GM12878 (cell line): ENCODE results near the gene SLC5A1.

Source experiments
- ESRRA ChIP-seq: IDR thresholded peaks from 2 replicates; pipeline ENCODE4 v1.6.1; 2012; ENCODE audit warnings: mild to moderate bottlenecking, low read length, improper control_type of control experiment
- TF ChIP-seq, protein P1 (sequence below), 3 experiments: IDR thresholded peaks in 2 of 3; conservative IDR thresholded peaks in 1 of 3; 2 replicates each; pipeline ENCODE4 v1.5.1; 2011; ENCODE audit warnings: low read depth in 3 of 3, low read length in 3 of 3, mild to moderate bottlenecking in 3 of 3, control low read depth in 2 of 3, moderate library complexity in 2 of 3, inconsistent platforms in 1 of 3, mixed read lengths in 1 of 3; ENCODE audit not compliant: control insufficient read depth in 2 of 3, insufficient read depth in 1 of 3; ENCODE audit errors: extremely low read depth in 1 of 3

GRCh38 chr22:32055069-32055468 is 12.0 kb downstream of the SLC5A1 start:
- TF ChIP-seq, protein P1, sequence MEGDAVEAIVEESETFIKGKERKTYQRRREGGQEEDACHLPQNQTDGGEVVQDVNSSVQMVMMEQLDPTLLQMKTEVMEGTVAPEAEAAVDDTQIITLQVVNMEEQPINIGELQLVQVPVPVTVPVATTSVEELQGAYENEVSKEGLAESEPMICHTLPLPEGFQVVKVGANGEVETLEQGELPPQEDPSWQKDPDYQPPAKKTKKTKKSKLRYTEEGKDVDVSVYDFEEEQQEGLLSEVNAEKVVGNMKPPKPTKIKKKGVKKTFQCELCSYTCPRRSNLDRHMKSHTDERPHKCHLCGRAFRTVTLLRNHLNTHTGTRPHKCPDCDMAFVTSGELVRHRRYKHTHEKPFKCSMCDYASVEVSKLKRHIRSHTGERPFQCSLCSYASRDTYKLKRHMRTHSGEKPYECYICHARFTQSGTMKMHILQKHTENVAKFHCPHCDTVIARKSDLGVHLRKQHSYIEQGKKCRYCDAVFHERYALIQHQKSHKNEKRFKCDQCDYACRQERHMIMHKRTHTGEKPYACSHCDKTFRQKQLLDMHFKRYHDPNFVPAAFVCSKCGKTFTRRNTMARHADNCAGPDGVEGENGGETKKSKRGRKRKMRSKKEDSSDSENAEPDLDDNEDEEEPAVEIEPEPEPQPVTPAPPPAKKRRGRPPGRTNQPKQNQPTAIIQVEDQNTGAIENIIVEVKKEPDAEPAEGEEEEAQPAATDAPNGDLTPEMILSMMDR (IDR thresholded peaks at IDR 0.05 in 2 of 3, conservative IDR thresholded peaks at IDR 0.05 in 1 of 3; ENCODE audit: control insufficient read depth in 2 of 3, extremely low read depth in 1 of 3, insufficient read depth in 1 of 3, low read depth in 3 of 3, low read length in 3 of 3), result no peak
- no peak for TF ChIP-seq ESRRA
